ENCODE results near the gene ATN1.
A peak's percentile ranks its signal among the peaks of the same experiment; 100 is the strongest.

ATN1 gene

GRCh38 chr12:6925540-6926279 lies 2.0 kb upstream of the ATN1 start:
- DNase-seq, result peak; percentile 75

GRCh38 chr12:6928022-6928702 lies 403 bp downstream of the ATN1 start:
- DNase-seq, result no peak

GRCh38 chr12:6928703-6929407 lies 1.1 kb downstream of the ATN1 start:
- DNase-seq, result peak; percentile 56

- DNase-seq, result no peak
These were observed 2.0 kb downstream of the ATN1 start for GRCh38 chr12:6929466-6930452.

- no peak for DNase-seq
These were observed 5.0 kb downstream of the ATN1 start for GRCh38 chr12:6932766-6933165.

GRCh38 chr12:6934110-6934509 lies 6.4 kb downstream of the ATN1 start:
- DNase-seq, result no peak

GRCh38 chr12:6935371-6936193 lies 7.8 kb downstream of the ATN1 start:
- no peak for DNase-seq

- no peak for DNase-seq
These were observed 8.5 kb downstream of the ATN1 start for GRCh38 chr12:6936194-6936635.

GRCh38 chr12:6936636-6937480 lies 9.1 kb downstream of the ATN1 start:
- peak; percentile 45 for DNase-seq

GRCh38 chr12:6937481-6938352 lies 10.0 kb downstream of the ATN1 start:
- DNase-seq, result peak; percentile 98

GRCh38 chr12:6938353-6939190 lies 10.8 kb downstream of the ATN1 start:
- DNase-seq, result peak; percentile 33

GRCh38 chr12:6939191-6939540 lies 11.4 kb downstream of the ATN1 start:
- DNase-seq, result no peak

GRCh38 chr12:6941267-6941666 lies 13.5 kb downstream of the ATN1 start:
- DNase-seq, result no peak

GRCh38 chr12:6941782-6942181 lies 14.0 kb downstream of the ATN1 start:
- DNase-seq, result no peak

GRCh38 chr12:6942331-6942665 lies 14.5 kb downstream of the ATN1 start:
- no peak for DNase-seq

GRCh38 chr12:6943389-6943721 lies 15.6 kb downstream of the ATN1 start:
- peak; percentile 95 for DNase-seq

- DNase-seq, result peak; percentile 95
These were observed 16.1 kb downstream of the ATN1 start, which contains the start of the genes C12orf57 and RNU7-1 for GRCh38 chr12:6943722-6944380. TSS of gene C12orf57 (plus strand) at chr12:6944022. CDS start at chr12:6944122, 100 bp downstream. TSS of gene RNU7-1 (plus strand) at chr12:6943816.

All from retina (tissue), 1 donor.